Kidney (tissue), 14 donors: ENCODE data around the gene FOXB1. TPM values are rescaled to one million over a fixed set of nuclear protein-coding genes. Genes with fewer than 3 reads are reported as not detected.

Experiments used
- DNase-seq, 5 donors: peaks; one replicate each; pipeline ENCODE4 v3.0.0-alpha.2; 2013 to 2020
- FAIRE-seq: peaks from 2 replicates; lab custom pipeline; 2012; peaks lifted over from hg19 to GRCh38; lab: Jason Lieb, UNC
- H3K27ac ChIP-seq, 2 donors: one replicate each; pipeline ENCODE4 v1.7.0; 2013; ENCODE audit warnings: low read depth in 2 of 2, low read length in 2 of 2, inconsistent platforms in 1 of 2
- H3K27me3 ChIP-seq: one replicate; pipeline ENCODE4 v1.7.1; 2013; ENCODE audit warnings: low read length, inconsistent platforms; ENCODE audit not compliant: control insufficient read depth, insufficient read depth
- H3K36me3 ChIP-seq, 3 donors: one replicate each; pipeline versions ENCODE4 v1.7.0 to v1.7.1; 2013; ENCODE audit warnings: low read length in 3 of 3, control low read depth in 1 of 3, inconsistent platforms in 1 of 3; ENCODE audit not compliant: insufficient read depth in 3 of 3, control insufficient read depth in 2 of 3
- H3K4me1 ChIP-seq, 3 donors: one replicate each; pipeline versions ENCODE4 v1.7.0 to v1.7.1; 2013; ENCODE audit warnings: low read length in 3 of 3, inconsistent platforms in 1 of 3, low read depth in 1 of 3; ENCODE audit not compliant: control insufficient read depth in 2 of 3, insufficient read depth in 2 of 3
- H3K4me3 ChIP-seq, 3 donors: one replicate each; pipeline versions ENCODE4 v1.7.0 to v1.8.1; 2013; ENCODE audit warnings: low read length in 3 of 3, control low read depth in 1 of 3, inconsistent platforms in 1 of 3
- H3K9ac ChIP-seq, 3 donors: one replicate each; pipeline versions ENCODE4 v1.7.0 to v1.7.1; 2013; ENCODE audit warnings: low read length in 3 of 3, control low read depth in 1 of 3, inconsistent platforms in 1 of 3
- H3K9me3 ChIP-seq, 3 donors: one replicate each; pipeline versions ENCODE4 v1.7.0 to v1.7.1; 2013; ENCODE audit warnings: low read length in 3 of 3, control low read depth in 1 of 3, inconsistent platforms in 1 of 3; ENCODE audit not compliant: control insufficient read depth in 2 of 3, insufficient read depth in 1 of 3
- CTCF ChIP-seq: IDR thresholded peaks from 3 replicates; pipeline ENCODE4 v1.5.1; 2012; ENCODE audit warnings: mild to moderate bottlenecking, moderate library complexity, borderline replicate concordance; ENCODE audit not compliant: insufficient read depth; ENCODE audit errors: extremely low read depth
- intact Hi-C: fragments of 100-400 bp; cut with DNase I; formaldehyde crosslinking; loops from one replicate; pipeline ENCODE4 v1.11.1; 2022
- polyA plus RNA-seq: library from polyadenylated mRNA; stranded (reverse); fragments of 350-450 nt; fragmentation: Illumina TruSeq; extraction: RNeasy Lipid Tissue Mini Kit (QIAGEN cat#74804); gene quantifications from one replicate; pipeline ENCODE4 v1.2.3, GENCODE V29; 2014; ENCODE audit warnings: low read depth, low replicate concordance; ENCODE audit not compliant: insufficient read depth
- total RNA-seq: library from RNA; stranded (reverse); fragmentation: NEBNext Ultra II Directional; extraction: Animal tissue kit (Norgen Biotek cat#: 25700); gene quantifications from one replicate; pipeline ENCODE4 v1.2.1, GENCODE V29; 2021
- donor health status: control.
- donor health status: control.
- donor health status: control.
- donor health status: control.
- donor health status: control.
- donor health status: DM: yes; HTN: yes; CAD: no.
- donor health status: Normal renal cell carcinoma (clear cell type).

Gene FOXB1
- total and polyA plus RNA-seq, 2 donors from 2014 or later: not detected

- Histone ChIP-seq H3K9ac (no peak overlapping the region), H3K4me1 (no peaks in the 10 kb centered on the region), H3K36me3 (no peaks in the 10 kb centered on the region), H3K27me3 (no peaks in the 10 kb centered on the region), H3K27ac (no peak overlapping the region), H3K9me3 (peaks cover 0 to 12% (median 0%) of the 10 kb centered on the region in 3 donors), H3K4me3 (no peak overlapping the region)
- FAIRE-seq: no peak
- DNase-seq: no peak
- intact Hi-C loops: no loop called here
- TF ChIP-seq CTCF: no peak
Measured at GRCh38 chr15:60054472-60054871, 50.4 kb downstream of the FOXB1 start.
